HG02571 (cell line): ENCODE results near the gene SSBP3.
A peak's percentile ranks its signal among the peaks of the same experiment; 100 is the strongest.

Source experiments
- ATAC-seq: cut with Tn5 transposase; IDR thresholded peaks from one replicate; pipeline ENCODE4 v1.9.1; 2021; ENCODE audit warnings: mild to moderate bottlenecking, moderate library complexity; ENCODE audit not compliant: unreplicated experiment

Gene SSBP3

DNA sequence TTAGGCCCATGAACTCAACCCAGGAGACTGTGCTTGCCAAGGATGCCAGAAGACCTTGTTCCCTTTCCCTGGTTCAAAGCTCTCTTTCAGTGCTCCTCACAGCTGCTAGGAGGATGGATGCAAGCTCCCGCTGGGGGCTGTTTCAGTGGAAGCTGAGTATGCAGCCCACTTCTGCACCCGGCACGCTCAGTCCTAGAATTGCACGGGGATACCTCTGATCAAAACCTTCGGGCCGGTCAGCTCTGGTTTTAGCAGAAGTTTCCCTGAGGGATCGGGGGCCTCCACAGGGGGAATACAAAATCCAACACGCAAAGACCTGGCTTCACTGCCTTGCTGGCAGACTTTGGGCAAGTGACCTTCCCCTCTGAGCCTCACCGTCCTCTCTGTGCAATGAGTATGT lies 4.2 kb upstream of the SSBP3 start:
- no peak for ATAC-seq

DNA sequence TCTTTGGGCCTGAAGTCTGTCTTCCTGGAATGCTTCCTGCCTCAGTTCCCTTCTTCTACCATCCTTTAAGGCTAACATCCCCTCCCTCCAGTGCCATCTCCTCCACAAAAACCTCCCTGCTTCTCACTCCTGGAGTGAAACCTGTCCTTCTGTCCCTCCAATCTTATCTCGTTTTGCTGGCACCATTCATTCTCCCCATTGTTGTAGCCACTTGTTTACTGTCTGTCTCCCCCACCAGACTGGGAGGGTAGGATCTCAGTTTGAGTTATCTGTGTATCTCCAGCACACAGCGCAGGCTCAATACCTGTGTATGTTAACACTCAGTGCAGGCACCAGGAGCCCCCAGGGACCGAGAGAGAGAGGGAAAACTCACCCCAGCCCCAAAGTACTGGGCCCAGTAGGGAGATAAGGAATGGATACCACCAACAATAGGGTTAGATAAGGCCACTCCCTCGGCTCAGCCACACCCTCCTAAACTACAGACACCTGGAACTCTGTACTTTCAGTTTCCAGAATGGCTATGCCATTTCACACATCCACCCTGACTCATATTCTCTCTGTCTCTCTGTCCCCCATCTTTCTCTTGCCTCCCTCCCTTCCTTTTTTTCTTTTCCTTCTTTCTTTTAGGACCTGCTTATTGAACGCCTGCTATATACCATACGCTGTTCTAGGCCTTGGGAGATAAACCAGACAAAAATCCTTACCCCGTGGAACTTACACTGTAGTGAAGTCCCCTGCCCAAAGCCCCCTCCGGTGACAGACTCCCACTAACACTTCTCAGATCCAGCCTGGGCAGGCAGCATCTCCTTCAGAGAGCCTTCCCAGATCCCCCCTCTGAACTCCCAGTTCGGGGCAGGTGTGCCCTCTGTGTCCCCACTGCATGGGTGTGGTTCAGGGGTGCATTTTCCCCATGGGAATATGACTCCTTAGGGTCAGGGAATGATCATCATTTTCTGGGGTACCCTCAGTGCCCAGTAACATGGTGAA lies 3.3 kb upstream of the SSBP3 start:
- ATAC-seq, result no peak

GRCh38 chr1:54408147-54409066 lies 2.2 kb upstream of the SSBP3 start:
- no peak for ATAC-seq

DNA sequence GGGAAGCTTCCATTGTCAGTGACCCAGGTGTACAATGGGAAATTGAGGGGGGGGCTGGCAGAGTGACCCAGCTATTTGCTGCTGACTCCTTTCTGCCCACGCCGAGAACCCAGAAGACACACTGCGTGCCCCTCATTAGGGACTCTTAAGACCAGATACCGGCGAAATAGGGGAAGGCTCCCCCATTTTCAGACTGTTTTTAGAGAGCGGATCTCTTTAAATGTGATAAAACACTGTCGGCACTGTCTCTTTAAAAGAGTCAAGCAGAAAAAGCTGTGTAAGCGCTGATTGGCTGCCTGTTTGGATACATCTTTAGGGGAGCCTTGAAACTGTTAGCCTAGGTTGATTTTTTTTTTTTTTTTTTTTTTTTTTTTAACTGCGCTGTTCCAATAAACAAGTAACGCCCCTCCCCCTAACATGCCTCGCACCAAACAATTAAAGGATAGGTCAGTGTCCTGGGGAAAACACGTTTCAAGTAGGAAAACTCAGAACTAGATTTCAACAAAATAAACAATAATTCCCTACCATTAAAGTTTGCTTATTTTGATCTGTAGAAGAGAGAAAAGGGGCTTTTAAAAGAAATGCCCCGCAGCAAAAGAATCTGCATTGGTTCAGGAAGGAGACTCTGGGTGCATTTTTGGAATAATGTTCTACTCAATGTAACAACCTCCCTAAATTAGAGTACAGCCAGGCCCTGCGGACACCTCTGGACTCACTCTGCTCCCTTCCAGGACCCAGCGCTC lies 1.4 kb upstream of the SSBP3 start:
- peak; percentile 29 for ATAC-seq

GRCh38 chr1:54407154-54407403 lies 885 bp upstream of the SSBP3 start:
- ATAC-seq, result no peak

DNA sequence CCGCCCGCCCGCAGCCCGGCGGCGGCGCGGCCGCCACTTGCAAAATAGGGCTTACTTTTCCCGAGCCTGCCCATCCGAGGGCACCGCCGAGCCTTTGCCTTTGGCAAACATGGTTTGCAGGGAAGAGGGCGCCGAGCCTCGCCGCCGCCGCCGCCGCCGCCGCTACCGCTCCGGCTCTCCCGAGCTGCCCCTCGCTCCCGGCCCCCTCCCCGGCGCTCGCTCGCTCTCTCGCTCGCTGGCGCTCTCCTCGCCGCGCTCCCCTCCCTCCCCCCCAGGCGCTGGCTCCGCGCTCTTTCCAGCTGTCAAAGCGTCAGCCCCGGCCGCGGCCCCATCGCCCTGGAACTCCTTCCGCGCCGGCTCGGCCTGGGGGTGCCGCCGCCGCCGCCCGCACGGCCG lies 298 bp downstream of the SSBP3 start:
- ATAC-seq, result no peak

GRCh38 chr1:54404939-54405897 lies 976 bp downstream of the SSBP3 start:
- ATAC-seq, result no peak

DNA sequence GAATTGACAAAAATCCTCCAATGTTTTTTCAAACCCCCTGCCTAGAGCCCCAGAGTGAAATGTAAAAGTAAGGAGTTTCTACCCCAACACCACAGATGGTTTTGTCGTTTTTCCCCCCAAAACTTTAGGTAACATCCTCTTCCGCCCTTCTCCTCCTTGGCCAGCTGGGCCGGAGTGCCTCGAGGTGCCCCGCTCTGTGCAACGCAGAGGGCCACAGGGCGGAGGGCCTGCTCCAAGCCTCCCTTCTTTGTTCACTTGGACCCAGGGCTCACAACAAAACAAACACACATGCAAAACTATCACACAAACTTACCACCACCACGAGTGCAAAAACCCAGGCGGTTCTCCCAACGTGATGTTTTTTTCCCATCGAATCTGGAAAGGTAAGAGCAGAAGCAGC lies 1.9 kb downstream of the SSBP3 start:
- ATAC-seq, result no peak

- no peak for ATAC-seq
Measured at GRCh38 chr1:54403808-54404261, 2.4 kb downstream of the SSBP3 start.

DNA sequence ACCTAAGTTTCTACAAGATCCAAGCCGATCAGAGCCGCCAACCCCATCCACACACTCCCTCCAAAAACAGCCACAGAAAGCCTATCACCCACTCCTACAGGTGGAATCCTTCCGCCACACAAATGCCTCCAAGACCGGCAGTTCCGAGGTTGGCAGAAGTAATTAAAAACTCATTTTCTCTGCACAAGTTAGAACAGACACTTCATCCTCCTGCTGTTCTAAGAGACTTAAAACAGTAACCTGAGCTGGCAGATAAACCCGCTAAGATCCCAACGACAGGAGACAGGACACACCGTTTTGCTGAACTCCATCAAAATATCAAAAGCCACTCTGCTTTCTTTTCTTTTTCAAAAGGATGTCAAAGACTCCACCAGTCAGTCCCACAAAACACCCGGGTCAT lies 2.8 kb downstream of the SSBP3 start:
- ATAC-seq, result no peak

- ATAC-seq, result no peak
Measured at GRCh38 chr1:54402896-54403295, 3.3 kb downstream of the SSBP3 start.

GRCh38 chr1:54401799-54402198 lies 4.4 kb downstream of the SSBP3 start:
- no peak for ATAC-seq

- no peak for ATAC-seq
Measured at GRCh38 chr1:54400329-54400728, 5.9 kb downstream of the SSBP3 start.

DNA sequence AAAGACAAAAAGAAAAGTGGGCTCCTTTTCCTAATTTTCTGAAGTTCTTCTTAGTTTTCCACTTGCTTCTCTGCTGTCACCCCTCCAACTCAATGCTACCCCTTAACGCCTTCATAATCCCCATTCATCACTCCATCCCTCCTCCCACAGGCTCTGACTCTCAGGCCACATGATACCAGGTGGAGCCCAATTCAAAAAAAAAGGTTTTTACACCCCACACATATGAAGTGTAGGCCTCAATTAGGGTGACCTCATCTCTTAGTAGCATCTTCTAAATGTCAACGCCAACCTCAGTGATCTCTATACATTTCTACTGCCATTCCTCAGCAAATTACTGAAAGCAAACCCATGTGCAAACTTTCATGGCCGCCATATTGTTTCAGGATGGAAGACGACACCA lies 6.4 kb downstream of the SSBP3 start:
- no peak for ATAC-seq

DNA sequence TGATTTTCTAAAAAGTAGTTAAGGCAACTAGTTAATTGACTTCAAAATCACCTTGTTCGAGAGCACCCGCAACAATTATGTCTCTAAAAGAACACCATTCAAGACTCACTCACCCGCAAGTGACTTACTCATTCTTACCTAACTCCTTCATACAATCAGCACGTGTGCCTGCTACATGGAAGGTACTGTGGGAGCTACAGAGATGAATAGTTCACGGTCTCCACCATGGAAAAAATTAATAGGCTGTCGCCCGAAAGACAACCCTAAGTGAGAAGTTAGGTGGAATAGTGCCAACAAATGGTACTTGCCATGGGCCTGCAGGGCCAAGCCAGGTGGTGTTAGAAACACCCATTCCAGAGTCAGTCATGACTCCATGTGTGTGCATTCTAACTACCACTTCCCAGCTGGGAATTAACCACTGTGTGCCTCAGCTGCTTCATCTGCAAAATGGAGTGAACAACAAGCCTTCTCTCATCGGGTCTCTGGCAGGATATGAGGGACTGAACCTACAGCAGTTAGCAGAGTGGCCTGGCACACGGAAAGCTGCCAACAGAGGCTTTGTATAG lies 7.1 kb downstream of the SSBP3 start:
- no peak for ATAC-seq

DNA sequence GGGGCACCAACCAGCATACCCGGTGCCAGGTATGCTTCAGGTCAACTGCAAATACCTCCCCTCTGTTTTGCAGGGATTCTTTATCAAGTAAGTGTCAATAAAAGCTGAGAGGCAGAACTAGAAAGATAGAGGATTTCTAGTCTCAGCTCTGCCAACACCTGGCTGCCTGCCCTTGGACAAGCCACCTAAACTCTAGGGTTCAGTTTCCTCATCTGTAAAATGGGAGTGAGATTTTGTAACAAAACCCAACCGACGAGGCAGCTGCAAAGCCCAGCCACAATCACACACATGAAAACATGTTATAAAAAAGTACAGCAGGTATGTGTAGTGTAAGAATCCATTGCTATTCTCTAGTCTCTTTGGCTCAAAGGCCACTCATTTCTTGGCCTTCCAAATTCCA lies 8.2 kb downstream of the SSBP3 start:
- no peak for ATAC-seq

DNA sequence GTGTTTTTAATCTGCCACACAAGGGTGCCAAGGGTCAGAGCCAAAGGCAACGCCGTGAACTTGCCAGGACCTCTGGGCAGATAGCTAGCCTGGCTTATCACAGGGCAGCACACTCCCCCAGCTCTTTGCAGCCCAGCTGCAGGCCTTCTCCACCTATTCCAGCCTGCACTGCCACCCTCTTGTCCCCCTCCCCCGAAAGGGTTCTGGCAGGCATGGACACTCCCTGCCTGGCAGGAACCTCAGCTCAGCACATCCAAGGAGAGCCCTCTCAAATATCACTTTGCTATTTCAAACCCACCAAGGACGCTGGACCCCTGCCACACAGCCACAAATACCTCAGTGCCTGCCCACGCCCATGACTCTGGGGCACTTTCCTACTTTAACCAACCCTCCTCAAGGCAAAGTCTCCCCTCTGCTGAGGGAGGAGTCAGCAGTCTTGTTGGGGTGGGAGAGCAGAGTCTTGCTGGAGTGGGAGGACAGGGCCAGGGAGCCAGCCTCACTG lies 9.1 kb downstream of the SSBP3 start:
- no peak for ATAC-seq

DNA sequence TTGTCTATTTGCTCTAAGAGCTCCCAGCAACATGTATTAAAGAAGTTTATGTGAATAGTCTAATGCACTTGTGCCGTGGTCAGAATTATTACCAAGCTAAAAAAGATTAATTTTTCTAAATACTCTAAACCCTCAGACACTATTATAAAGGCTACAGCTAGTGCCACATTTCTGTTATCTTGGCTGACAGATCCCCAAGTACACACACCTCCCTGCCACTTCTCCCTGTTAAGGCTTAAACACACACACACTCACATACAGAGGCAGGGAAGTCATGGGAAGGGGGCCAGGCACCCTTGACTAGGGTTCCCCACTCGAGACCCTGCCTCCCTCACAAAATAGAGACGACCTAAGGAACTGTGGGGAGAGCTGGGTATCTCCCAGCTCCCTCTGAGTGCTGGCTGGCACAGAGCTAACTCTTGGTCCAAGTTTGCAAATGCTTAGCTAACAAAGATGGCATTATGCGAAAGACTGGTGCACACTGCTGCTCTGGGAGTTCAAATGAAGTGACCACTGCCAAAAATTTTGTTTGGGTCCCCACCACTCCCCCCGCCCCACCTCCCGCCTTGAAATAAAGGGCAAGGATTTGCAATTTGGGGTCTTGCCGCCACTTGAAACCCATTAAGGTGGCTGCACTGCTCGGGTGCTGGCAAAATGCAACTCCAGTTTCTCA lies 9.8 kb downstream of the SSBP3 start:
- no peak for ATAC-seq
